Measurements from ENCODE around the gene CDH13. TPM values are rescaled to one million over a fixed set of nuclear protein-coding genes. Genes with fewer than 3 reads are reported as not detected.

Gene CDH13
- total RNA-seq, 4 donors from 2014 or later: 3.4 to 14.8 (median 6.5) TPM

GRCh38 chr16:83623091-83623730 lies 996.4 kb downstream of the CDH13 start:
- no peak overlapping the region for H3K27ac ChIP-seq
- WGBS, 2 donors: 77 to 85% methylated on average over 17 of the region's 17 CpGs
- intact Hi-C loops (cut with DNase I): no loop called here

DNA sequence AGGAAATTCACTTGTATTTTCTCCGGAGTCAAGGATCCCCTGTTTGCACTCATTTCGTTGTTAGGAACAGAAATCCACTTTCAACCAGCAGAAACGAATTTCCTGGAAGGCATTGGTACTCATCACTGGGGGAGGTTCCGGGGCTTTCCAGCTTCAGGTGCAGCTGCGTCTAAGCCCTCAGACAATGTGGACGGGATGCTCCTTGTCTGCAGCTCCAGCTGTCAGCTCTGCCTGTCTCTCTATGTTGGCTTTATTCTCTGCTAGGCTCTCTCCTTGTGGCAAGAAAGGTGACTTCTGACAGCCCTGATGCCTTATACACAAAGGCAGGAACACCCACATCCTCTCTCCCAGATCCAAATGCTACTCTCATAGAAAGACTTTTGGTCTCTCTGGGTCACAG lies 997.1 kb downstream of the CDH13 start:
- intact Hi-C loops (cut with DNase I): no loop called here
- Histone ChIP-seq H3K4me1 (no peaks in the 10 kb centered on the region), H3K27ac (no peak overlapping the region), H3K27me3 (no peaks in the 10 kb centered on the region), H3K9me3 (no peaks in the 10 kb centered on the region), H3K36me3 (no peaks in the 10 kb centered on the region), H3K4me3 (replicated peaks in 1 of 3) (no peak overlapping the region)
- TF ChIP-seq, protein P1, sequence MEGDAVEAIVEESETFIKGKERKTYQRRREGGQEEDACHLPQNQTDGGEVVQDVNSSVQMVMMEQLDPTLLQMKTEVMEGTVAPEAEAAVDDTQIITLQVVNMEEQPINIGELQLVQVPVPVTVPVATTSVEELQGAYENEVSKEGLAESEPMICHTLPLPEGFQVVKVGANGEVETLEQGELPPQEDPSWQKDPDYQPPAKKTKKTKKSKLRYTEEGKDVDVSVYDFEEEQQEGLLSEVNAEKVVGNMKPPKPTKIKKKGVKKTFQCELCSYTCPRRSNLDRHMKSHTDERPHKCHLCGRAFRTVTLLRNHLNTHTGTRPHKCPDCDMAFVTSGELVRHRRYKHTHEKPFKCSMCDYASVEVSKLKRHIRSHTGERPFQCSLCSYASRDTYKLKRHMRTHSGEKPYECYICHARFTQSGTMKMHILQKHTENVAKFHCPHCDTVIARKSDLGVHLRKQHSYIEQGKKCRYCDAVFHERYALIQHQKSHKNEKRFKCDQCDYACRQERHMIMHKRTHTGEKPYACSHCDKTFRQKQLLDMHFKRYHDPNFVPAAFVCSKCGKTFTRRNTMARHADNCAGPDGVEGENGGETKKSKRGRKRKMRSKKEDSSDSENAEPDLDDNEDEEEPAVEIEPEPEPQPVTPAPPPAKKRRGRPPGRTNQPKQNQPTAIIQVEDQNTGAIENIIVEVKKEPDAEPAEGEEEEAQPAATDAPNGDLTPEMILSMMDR (IDR thresholded peaks at IDR 0.05): no peak
- TF ChIP-seq POLR2A (IDR thresholded peaks at IDR 0.05): no peak
- WGBS, 2 donors: 72 to 87% methylated on average over 6 of the region's 6 CpGs
- DNase-seq: no peak

More at GRCh38 chr16:83623091-83623730, 996.4 kb downstream of the CDH13 start:
- H3K4me1 ChIP-seq: no peaks in the 10 kb centered on the region
- H3K4me3 ChIP-seq (replicated peaks in 1 of 3): no peak overlapping the region
- no peaks in the 10 kb centered on the region for H3K27me3 ChIP-seq
- no peaks in the 10 kb centered on the region for H3K36me3 ChIP-seq
- TF ChIP-seq, protein P1 (IDR thresholded peaks at IDR 0.05): no peak
- no peak for TF ChIP-seq POLR2A (IDR thresholded peaks at IDR 0.05)
- no peak for DNase-seq
- no peaks in the 10 kb centered on the region for H3K9me3 ChIP-seq

DNA sequence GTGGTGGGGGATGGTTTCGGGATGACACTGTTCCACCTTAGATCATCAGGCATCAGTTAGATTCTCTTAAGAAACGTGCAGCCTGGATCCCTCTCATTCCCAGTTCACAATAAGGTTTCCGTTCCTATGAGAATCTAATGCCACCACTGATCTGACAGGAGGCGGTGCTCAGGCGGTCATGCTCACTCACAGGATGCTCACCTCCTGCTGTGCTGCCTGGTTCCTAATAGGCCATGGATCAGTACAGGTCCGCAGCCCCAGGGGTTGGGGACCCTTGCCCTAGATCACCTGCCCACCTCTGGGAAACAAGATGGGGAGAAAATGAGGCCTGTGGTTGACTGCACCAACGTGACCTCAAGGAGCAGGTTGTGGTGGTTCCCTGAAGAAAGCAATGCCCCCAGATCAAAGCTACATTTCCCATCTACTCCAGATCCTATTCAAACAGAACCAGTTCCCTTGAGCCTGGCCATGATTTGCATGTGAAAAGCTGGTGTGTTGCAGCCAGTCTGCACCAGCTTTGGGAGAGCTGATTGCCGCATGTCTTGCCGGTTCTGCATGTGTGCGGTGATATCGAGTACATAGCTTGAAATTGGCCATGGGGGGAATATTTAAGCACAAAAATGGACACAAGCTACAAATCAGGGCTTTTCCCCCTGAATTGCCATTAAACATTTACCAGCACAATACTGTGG lies 997.8 kb downstream of the CDH13 start:
- WGBS, 2 donors: 88 to 89% methylated on average over 8 to 11 of the region's 11 CpGs
- no peaks in the 10 kb centered on the region for H3K9me3 ChIP-seq

GRCh38 chr16:83626204-83626603 lies 999.4 kb downstream of the CDH13 start:
- TF ChIP-seq, protein P1 (IDR thresholded peaks at IDR 0.05): no peak
- intact Hi-C loops (cut with DNase I): no loop called here
- Histone ChIP-seq H3K4me1 (no peaks in the 10 kb centered on the region), H3K27me3 (no peaks in the 10 kb centered on the region), H3K27ac (no peak overlapping the region), H3K4me3 (replicated peaks in 1 of 3) (no peak overlapping the region), H3K9me3 (no peaks in the 10 kb centered on the region), H3K36me3 (no peaks in the 10 kb centered on the region)
- WGBS, 2 donors: 96 to 98% methylated on average over 13 of the region's 13 CpGs
- no peak for DNase-seq

More for the DNA sequence above, 997.8 kb downstream of the CDH13 start:
- Histone ChIP-seq H3K4me3 (replicated peaks in 1 of 3) (no peak overlapping the region), H3K4me1 (no peaks in the 10 kb centered on the region), H3K36me3 (no peaks in the 10 kb centered on the region), H3K27ac (no peak overlapping the region), H3K27me3 (no peaks in the 10 kb centered on the region)
- intact Hi-C loops (cut with DNase I): no loop called here
- no peak for DNase-seq
- TF ChIP-seq, protein P1 (IDR thresholded peaks at IDR 0.05): no peak
- no peak for TF ChIP-seq POLR2A (IDR thresholded peaks at IDR 0.05)

- Histone ChIP-seq H3K27ac (no peak overlapping the region), H3K36me3 (no peaks in the 10 kb centered on the region), H3K4me1 (no peaks in the 10 kb centered on the region), H3K4me3 (replicated peaks in 1 of 3) (no peak overlapping the region), H3K9me3 (no peaks in the 10 kb centered on the region), H3K27me3 (no peaks in the 10 kb centered on the region)
- WGBS, 2 donors: 88 to 96% methylated on average over 13 of the region's 13 CpGs
- no peak for TF ChIP-seq POLR2A (IDR thresholded peaks at IDR 0.05)
- TF ChIP-seq, protein P1 (IDR thresholded peaks at IDR 0.05): no peak
- DNase-seq: no peak
- intact Hi-C loops (cut with DNase I): no loop called here
These were observed 999.9 kb downstream of the CDH13 start for GRCh38 chr16:83626676-83627075.

Data from thyroid gland (tissue), 4 donors.